NCI-H82 treated with DMSO at 0.1 percent for 48 hours (cell line): ENCODE results near the gene SLC25A17.
"Not testable (repeated sequence)": the region's sequence is repeated elsewhere in the genome, so short reads cannot be mapped to it uniquely, and the experiment has no call there.

ENCODE experiments used
- DNase-seq: peaks from one replicate; lab custom pipeline; 2025; ENCODE audit not compliant: unreplicated experiment; lab: John Stamatoyannopoulos, UW

Gene SLC25A17

GRCh38 chr22:40721266-40721665 is 97.9 kb downstream of the SLC25A17 start:
- DNase-seq: peak; percentile 15

GRCh38 chr22:40720538-40721256 is 98.4 kb downstream of the SLC25A17 start:
- no peak for DNase-seq

- DNase-seq: not testable (repeated sequence)
These were observed 99.0 kb downstream of the SLC25A17 start for GRCh38 chr22:40720156-40720537.
